Esophagus muscularis mucosa (tissue), 4 donors: ENCODE results near the gene CXCL13. TPM values are rescaled to one million over a fixed set of nuclear protein-coding genes. Genes with fewer than 3 reads are reported as not detected.

ENCODE experiments used
- DNase-seq: peaks from one replicate; pipeline ENCODE4 v3.0.0-alpha.2; 2017; ENCODE audit errors: extremely low spot score
- H3K27ac ChIP-seq, 4 donors: fragments of 200-600 bp; sonication (generic); replicated peaks in 1 of 4; 1 replicate in 3 of 4; 2 replicates in 1 of 4; pipeline ENCODE4 v1.5.1; 2016 to 2019; ENCODE audit warnings: mild to moderate bottlenecking in 1 of 4
- H3K27me3 ChIP-seq, 4 donors: fragments of 200-600 bp; sonication (generic); one replicate each; pipeline versions ENCODE4 v1.5.1 to v1.6.0; 2016 to 2019
- H3K36me3 ChIP-seq, 4 donors: fragments of 200-600 bp; sonication (generic); one replicate each; pipeline ENCODE4 v1.5.1; 2016 to 2019
- H3K4me1 ChIP-seq, 4 donors: fragments of 200-600 bp; sonication (generic); one replicate each; pipeline ENCODE4 v1.5.1; 2016 to 2019
- H3K4me3 ChIP-seq, 4 donors: fragments of 200-600 bp; sonication (generic); 1 replicate in 2 of 4; 2 replicates in 2 of 4; pipeline ENCODE4 v1.5.1; 2016 to 2019; ENCODE audit warnings: mild to moderate bottlenecking in 4 of 4, moderate library complexity in 1 of 4
- H3K9me3 ChIP-seq, 4 donors: fragments of 200-600 bp; sonication (generic); 1 replicate in 3 of 4; 2 replicates in 1 of 4; pipeline ENCODE4 v1.5.1; 2016 to 2019
- CTCF ChIP-seq, 3 experiments: fragments of 200-600 bp in 2 of 3; fragments of 450-650 bp in 1 of 3; sonication (generic) in 2 of 3; IDR thresholded peaks; one replicate each; pipeline ENCODE4 v1.5.1; 2017 to 2019; ENCODE audit warnings: antibody characterized with exemption in 3 of 3, mild to moderate bottlenecking in 2 of 3, moderate library complexity in 1 of 3
- EP300 ChIP-seq: sonication (generic); formaldehyde crosslinking; IDR thresholded peaks from one replicate; pipeline ENCODE4 v1.6.1; 2017; ENCODE audit warnings: antibody characterized with exemption
- POLR2A ChIP-seq: fragments of 450-650 bp; IDR thresholded peaks from one replicate; pipeline ENCODE4 v1.6.1; 2017; ENCODE audit warnings: antibody characterized with exemption, moderate library complexity, mild to moderate bottlenecking, low read depth
- POLR2AphosphoS5 ChIP-seq, 2 donors: sonication (generic); formaldehyde crosslinking; IDR thresholded peaks; one replicate each; pipeline ENCODE4 v1.6.1; 2017; ENCODE audit warnings: antibody characterized with exemption in 2 of 2
- WGBS: methylation state at CpG from one replicate; pipeline ENCODE4 v1.1.5; 2018; 5-methylcytosine and 5-hydroxymethylcytosine counted together
- intact Hi-C: fragments of 100-400 bp; cut with DNase I; formaldehyde crosslinking; loops from one replicate; pipeline ENCODE4 v1.15.1; 2023
- total RNA-seq, 4 donors: library from RNA; depleted of rRNA; stranded (reverse); fragments of >200 nt; gene quantifications; one replicate each; pipeline versions ENCODE4 v1.1.0 to v1.2.1, GENCODE V29; 2016

The CXCL13 gene
- total RNA-seq, 4 donors from 2014 or later, result 0.32 to 0.66 TPM; not detected in 2

- H3K27ac ChIP-seq, result no peak overlapping the region
- no peak for DNase-seq
- H3K27me3 ChIP-seq, result peaks cover 0 to 3% (median 0%) of the 10 kb centered on the region in 4 donors
- H3K36me3 ChIP-seq, result no peaks in the 10 kb centered on the region
- WGBS, result 82% methylated on average over 4 of the region's 4 CpGs
- intact Hi-C loops, result no loop called here
- no peaks in the 10 kb centered on the region for H3K9me3 ChIP-seq
- TF ChIP-seq EP300 (no peak), POLR2A (no peak), POLR2AphosphoS5 (IDR thresholded peaks at IDR 0.05) (no peak), CTCF (IDR thresholded peaks at IDR 0.05) (no peak)
- no peak overlapping the region for H3K4me3 ChIP-seq
- peaks cover 0 to 1% (median 0%) of the 10 kb centered on the region in 4 donors for H3K4me1 ChIP-seq
Observed at GRCh38 chr4:77624213-77624612, 18.6 kb downstream of the CXCL13 start.

- Histone ChIP-seq H3K9me3 (no peaks in the 10 kb centered on the region), H3K27me3 (peaks cover 0 to 3% (median 0%) of the 10 kb centered on the region in 4 donors), H3K4me1 (no peaks in the 10 kb centered on the region), H3K4me3 (no peak overlapping the region), H3K27ac (no peak overlapping the region), H3K36me3 (no peaks in the 10 kb centered on the region)
- TF ChIP-seq POLR2AphosphoS5 (IDR thresholded peaks at IDR 0.05) (no peak), CTCF (IDR thresholded peaks at IDR 0.05) (no peak), EP300 (no peak), POLR2A (no peak)
- 94% methylated on average over 5 of the region's 5 CpGs for WGBS
- peak; percentile 74 for DNase-seq
- intact Hi-C loops, result no loop called here
Observed at GRCh38 chr4:77625485-77625884, 19.9 kb downstream of the CXCL13 start.

- Histone ChIP-seq H3K9me3 (no peaks in the 10 kb centered on the region), H3K4me3 (no peak overlapping the region), H3K27ac (no peak overlapping the region), H3K36me3 (no peaks in the 10 kb centered on the region), H3K27me3 (peaks cover 0 to 3% (median 0%) of the 10 kb centered on the region in 4 donors), H3K4me1 (no peaks in the 10 kb centered on the region)
- no peak for TF ChIP-seq EP300
- TF ChIP-seq CTCF (IDR thresholded peaks at IDR 0.05), result no peak
- TF ChIP-seq POLR2AphosphoS5 (IDR thresholded peaks at IDR 0.05), result no peak
- no peak for TF ChIP-seq POLR2A
- DNase-seq, result no peak
- WGBS, result 81% methylated on average over 2 of the region's 2 CpGs
- intact Hi-C loops, result no loop called here
Observed at GRCh38 chr4:77629885-77630284, 24.3 kb downstream of the CXCL13 start.

- DNase-seq, result no peak
- Histone ChIP-seq H3K4me1 (peaks cover 0 to 6% (median 1%) of the 10 kb centered on the region in 4 donors), H3K9me3 (no peaks in the 10 kb centered on the region), H3K27ac (no peak overlapping the region), H3K36me3 (no peaks in the 10 kb centered on the region), H3K27me3 (peaks cover 0 to 3% (median 0%) of the 10 kb centered on the region in 4 donors), H3K4me3 (no peak overlapping the region)
- intact Hi-C loops, result no loop called here
- 89% methylated on average over 1 of the region's 1 CpG for WGBS
- TF ChIP-seq POLR2AphosphoS5 (IDR thresholded peaks at IDR 0.05) (no peak), CTCF (IDR thresholded peaks at IDR 0.05) (no peak), EP300 (no peak), POLR2A (no peak)
Observed at GRCh38 chr4:77631276-77631675, 25.7 kb downstream of the CXCL13 start.
